T-helper 2 cell treated with Interferon-gamma antibody and Interleukin-4, amounts not matched to agents 5 μg/mL and 100 μg/mL, for 36 hours (primary cell): ENCODE data around the gene VIM.
"Not testable (repeated sequence)": the region's sequence is repeated elsewhere in the genome, so short reads cannot be mapped to it uniquely, and the experiment has no call there.

Source experiments
- DNase-seq: peaks from one replicate; pipeline ENCODE4 v3.0.0; 2021; ENCODE audit warnings: low spot score
- H3K27ac Mint-ChIP-seq: one replicate; pipeline ENCODE4 v1.8.0; 2021; ENCODE audit warnings: mild to moderate bottlenecking, mixed read lengths
- H3K27me3 Mint-ChIP-seq: one replicate; pipeline ENCODE4 v1.8.0; 2021; ENCODE audit warnings: low read depth, mixed read lengths
- H3K36me3 Mint-ChIP-seq: one replicate; pipeline ENCODE4 v1.8.0; 2021; ENCODE audit warnings: low read depth, mixed read lengths
- H3K4me1 Mint-ChIP-seq: one replicate; pipeline ENCODE4 v1.8.0; 2021; ENCODE audit warnings: low read depth, mixed read lengths
- H3K4me3 Mint-ChIP-seq: one replicate; pipeline ENCODE4 v1.8.0; 2022; ENCODE audit warnings: mild to moderate bottlenecking, moderate library complexity, mixed read lengths
- H3K9me3 Mint-ChIP-seq: one replicate; pipeline ENCODE4 v1.8.0; 2021; ENCODE audit warnings: mixed read lengths

Gene VIM

GRCh38 chr10:17240616-17241015 is 12.6 kb downstream of the VIM start:
- H3K9me3 Mint-ChIP-seq, result peaks cover under 1% of the 10 kb centered on the region
- no peak overlapping the region for H3K4me3 Mint-ChIP-seq
- H3K4me1 Mint-ChIP-seq, result peaks cover 11% of the 10 kb centered on the region
- H3K27ac Mint-ChIP-seq, result no peak overlapping the region
- H3K36me3 Mint-ChIP-seq, result peaks cover 23% of the 10 kb centered on the region
- no peaks in the 10 kb centered on the region for H3K27me3 Mint-ChIP-seq
- no peak for DNase-seq

GRCh38 chr10:17241611-17242333 is 13.7 kb downstream of the VIM start:
- Mint-ChIP-seq H3K27me3 (no peaks in the 10 kb centered on the region), H3K4me1 (peaks cover 5% of the 10 kb centered on the region), H3K36me3 (peaks cover 15% of the 10 kb centered on the region), H3K27ac (no peak overlapping the region), H3K9me3 (peaks cover 8% of the 10 kb centered on the region), H3K4me3 (no peak overlapping the region)
- no peak for DNase-seq

GRCh38 chr10:17244700-17245365 is 16.8 kb downstream of the VIM start:
- no peak for DNase-seq
- H3K27me3 Mint-ChIP-seq, result no peaks in the 10 kb centered on the region
- peaks cover 7% of the 10 kb centered on the region for H3K4me1 Mint-ChIP-seq
- peaks cover 17% of the 10 kb centered on the region for H3K9me3 Mint-ChIP-seq
- H3K27ac Mint-ChIP-seq, result no peak overlapping the region
- no peak overlapping the region for H3K4me3 Mint-ChIP-seq
- peaks cover 4% of the 10 kb centered on the region for H3K36me3 Mint-ChIP-seq

GRCh38 chr10:17247210-17247609 is 19.2 kb downstream of the VIM start:
- DNase-seq, result no peak
- no peak overlapping the region for H3K27ac Mint-ChIP-seq

GRCh38 chr10:17248964-17249363 is 20.9 kb downstream of the VIM start:
- Mint-ChIP-seq H3K4me1 (peaks cover 3% of the 10 kb centered on the region), H3K27me3 (no peaks in the 10 kb centered on the region), H3K27ac (no peak overlapping the region), H3K36me3 (peaks cover 4% of the 10 kb centered on the region), H3K4me3 (no peak overlapping the region), H3K9me3 (peaks cover 17% of the 10 kb centered on the region)
- no peak for DNase-seq

More at GRCh38 chr10:17247210-17247609, 19.2 kb downstream of the VIM start:
- H3K4me3 Mint-ChIP-seq, result no peak overlapping the region
- H3K36me3 Mint-ChIP-seq, result peaks cover 4% of the 10 kb centered on the region
- peaks cover 17% of the 10 kb centered on the region for H3K9me3 Mint-ChIP-seq
- H3K4me1 Mint-ChIP-seq, result peaks cover 3% of the 10 kb centered on the region
- no peaks in the 10 kb centered on the region for H3K27me3 Mint-ChIP-seq

- no peak overlapping the region for H3K4me3 Mint-ChIP-seq
- no peak for DNase-seq
- peaks cover 17% of the 10 kb centered on the region for H3K9me3 Mint-ChIP-seq
- H3K27ac Mint-ChIP-seq, result no peak overlapping the region
- H3K36me3 Mint-ChIP-seq, result peaks cover 4% of the 10 kb centered on the region
- H3K4me1 Mint-ChIP-seq, result peaks cover 3% of the 10 kb centered on the region
- H3K27me3 Mint-ChIP-seq, result peaks cover 2% of the 10 kb centered on the region
Observed at GRCh38 chr10:17249820-17250219, 21.8 kb downstream of the VIM start.

GRCh38 chr10:17250736-17251135 is 22.7 kb downstream of the VIM start:
- no peak overlapping the region for H3K27ac Mint-ChIP-seq
- H3K9me3 Mint-ChIP-seq, result peaks cover 16% of the 10 kb centered on the region
- peaks cover 4% of the 10 kb centered on the region for H3K36me3 Mint-ChIP-seq
- H3K4me3 Mint-ChIP-seq, result no peak overlapping the region
- DNase-seq, result no peak
- peaks cover 2% of the 10 kb centered on the region for H3K27me3 Mint-ChIP-seq
- peaks cover 7% of the 10 kb centered on the region for H3K4me1 Mint-ChIP-seq

GRCh38 chr10:17254543-17255050 is 26.6 kb downstream of the VIM start:
- H3K9me3 Mint-ChIP-seq, H3K36me3 Mint-ChIP-seq, H3K27me3 Mint-ChIP-seq, H3K27ac Mint-ChIP-seq, DNase-seq, H3K4me3 Mint-ChIP-seq: not testable (repeated sequence)
- H3K4me1 Mint-ChIP-seq, result peaks cover 13% of the 10 kb centered on the region

- DNase-seq, result no peak
- H3K4me1 Mint-ChIP-seq, result peaks cover 13% of the 10 kb centered on the region
- no peak overlapping the region for H3K4me3 Mint-ChIP-seq
- no peaks in the 10 kb centered on the region for H3K9me3 Mint-ChIP-seq
- H3K27me3 Mint-ChIP-seq, result peaks cover 9% of the 10 kb centered on the region
- H3K27ac Mint-ChIP-seq, result no peak overlapping the region
- no peaks in the 10 kb centered on the region for H3K36me3 Mint-ChIP-seq
Observed at GRCh38 chr10:17255512-17255911, 27.5 kb downstream of the VIM start.

GRCh38 chr10:17256051-17256450 is 28.0 kb downstream of the VIM start:
- no peak overlapping the region for H3K27ac Mint-ChIP-seq
- DNase-seq, result no peak

GRCh38 chr10:17256627-17257026 is 28.6 kb downstream of the VIM start:
- Mint-ChIP-seq H3K27me3 (peaks cover 9% of the 10 kb centered on the region), H3K27ac (no peak overlapping the region), H3K4me3 (no peak overlapping the region), H3K36me3 (no peaks in the 10 kb centered on the region), H3K4me1 (peaks cover 13% of the 10 kb centered on the region), H3K9me3 (peaks cover 6% of the 10 kb centered on the region)
- DNase-seq, result no peak

More at GRCh38 chr10:17256051-17256450, 28.0 kb downstream of the VIM start:
- no peaks in the 10 kb centered on the region for H3K9me3 Mint-ChIP-seq
- no peaks in the 10 kb centered on the region for H3K36me3 Mint-ChIP-seq
- peaks cover 9% of the 10 kb centered on the region for H3K27me3 Mint-ChIP-seq
- no peak overlapping the region for H3K4me3 Mint-ChIP-seq
- H3K4me1 Mint-ChIP-seq, result peaks cover 13% of the 10 kb centered on the region

- peak; percentile 41 for DNase-seq
- no peak overlapping the region for H3K27ac Mint-ChIP-seq
- H3K4me3 Mint-ChIP-seq, result peak overlapping the region; percentile 50
- H3K36me3 Mint-ChIP-seq, result no peaks in the 10 kb centered on the region
- peaks cover 13% of the 10 kb centered on the region for H3K4me1 Mint-ChIP-seq
- peaks cover 16% of the 10 kb centered on the region for H3K9me3 Mint-ChIP-seq
- peaks cover 9% of the 10 kb centered on the region for H3K27me3 Mint-ChIP-seq
Observed at GRCh38 chr10:17257466-17258321, 29.7 kb downstream of the VIM start.

- Mint-ChIP-seq H3K36me3 (no peaks in the 10 kb centered on the region), H3K27me3 (peaks cover 2% of the 10 kb centered on the region), H3K9me3 (peaks cover 36% of the 10 kb centered on the region), H3K4me3 (no peak overlapping the region), H3K27ac (no peak overlapping the region), H3K4me1 (peaks cover 2% of the 10 kb centered on the region)
- no peak for DNase-seq
Observed at GRCh38 chr10:17262502-17262901, 34.5 kb downstream of the VIM start.

GRCh38 chr10:17263580-17263979 is 35.5 kb downstream of the VIM start:
- H3K27ac Mint-ChIP-seq, result no peak overlapping the region
- H3K9me3 Mint-ChIP-seq, result peaks cover 36% of the 10 kb centered on the region

More at GRCh38 chr10:17263580-17263979, 35.5 kb downstream of the VIM start:
- H3K27me3 Mint-ChIP-seq, result no peaks in the 10 kb centered on the region
- H3K4me1 Mint-ChIP-seq, result no peaks in the 10 kb centered on the region
- no peaks in the 10 kb centered on the region for H3K36me3 Mint-ChIP-seq
- no peak overlapping the region for H3K4me3 Mint-ChIP-seq
- DNase-seq, result no peak
